GM13976 (cell line): Measurements from ENCODE around the gene RNF145.

Experiments
- DNase-seq: peaks from one replicate; pipeline ENCODE4 v3.0.0; 2012; ENCODE audit warnings: low spot score
- in situ Hi-C: fragments of 300-500 bp; cut with MboI; formaldehyde crosslinking; loops from one replicate; pipeline ENCODE4 v1.12.0; 2022; ENCODE audit warnings: low sequenced_read_pairs, mixed read lengths, inconsistent platforms; ENCODE audit not compliant: unreplicated experiment
- TF ChIP-seq, protein P1 (sequence below): IDR thresholded peaks from 2 replicates; pipeline ENCODE4 v1.5.1; 2012; ENCODE audit warnings: borderline replicate concordance, mild to moderate bottlenecking; ENCODE audit not compliant: insufficient read depth; ENCODE audit errors: extremely low read depth, missing control alignments, control extremely low read depth

The RNF145 gene

DNA sequence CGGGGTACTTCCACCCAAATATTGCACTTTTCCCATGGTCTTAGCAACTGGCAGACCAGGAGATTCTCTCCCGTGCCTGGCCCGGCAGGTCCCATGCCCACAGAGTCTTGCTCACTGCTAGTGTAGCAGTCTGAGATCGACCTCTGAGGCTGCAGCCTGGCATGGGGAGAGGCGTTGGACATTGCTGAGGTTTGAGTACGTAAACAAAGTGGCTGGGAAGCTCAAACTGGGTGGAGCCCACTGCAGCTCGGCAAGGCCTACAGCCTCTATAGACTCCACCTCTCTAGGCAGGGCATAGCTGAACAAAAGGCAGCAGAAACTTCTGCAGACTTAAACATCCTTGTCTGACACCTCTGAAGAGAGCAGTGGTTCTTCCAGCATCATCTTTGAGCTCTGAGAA, 69.6 kb downstream of the RNF145 start:
- TF ChIP-seq, protein P1, sequence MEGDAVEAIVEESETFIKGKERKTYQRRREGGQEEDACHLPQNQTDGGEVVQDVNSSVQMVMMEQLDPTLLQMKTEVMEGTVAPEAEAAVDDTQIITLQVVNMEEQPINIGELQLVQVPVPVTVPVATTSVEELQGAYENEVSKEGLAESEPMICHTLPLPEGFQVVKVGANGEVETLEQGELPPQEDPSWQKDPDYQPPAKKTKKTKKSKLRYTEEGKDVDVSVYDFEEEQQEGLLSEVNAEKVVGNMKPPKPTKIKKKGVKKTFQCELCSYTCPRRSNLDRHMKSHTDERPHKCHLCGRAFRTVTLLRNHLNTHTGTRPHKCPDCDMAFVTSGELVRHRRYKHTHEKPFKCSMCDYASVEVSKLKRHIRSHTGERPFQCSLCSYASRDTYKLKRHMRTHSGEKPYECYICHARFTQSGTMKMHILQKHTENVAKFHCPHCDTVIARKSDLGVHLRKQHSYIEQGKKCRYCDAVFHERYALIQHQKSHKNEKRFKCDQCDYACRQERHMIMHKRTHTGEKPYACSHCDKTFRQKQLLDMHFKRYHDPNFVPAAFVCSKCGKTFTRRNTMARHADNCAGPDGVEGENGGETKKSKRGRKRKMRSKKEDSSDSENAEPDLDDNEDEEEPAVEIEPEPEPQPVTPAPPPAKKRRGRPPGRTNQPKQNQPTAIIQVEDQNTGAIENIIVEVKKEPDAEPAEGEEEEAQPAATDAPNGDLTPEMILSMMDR: no peak
- DNase-seq: no peak
- in situ Hi-C loops: no loop called here

DNA sequence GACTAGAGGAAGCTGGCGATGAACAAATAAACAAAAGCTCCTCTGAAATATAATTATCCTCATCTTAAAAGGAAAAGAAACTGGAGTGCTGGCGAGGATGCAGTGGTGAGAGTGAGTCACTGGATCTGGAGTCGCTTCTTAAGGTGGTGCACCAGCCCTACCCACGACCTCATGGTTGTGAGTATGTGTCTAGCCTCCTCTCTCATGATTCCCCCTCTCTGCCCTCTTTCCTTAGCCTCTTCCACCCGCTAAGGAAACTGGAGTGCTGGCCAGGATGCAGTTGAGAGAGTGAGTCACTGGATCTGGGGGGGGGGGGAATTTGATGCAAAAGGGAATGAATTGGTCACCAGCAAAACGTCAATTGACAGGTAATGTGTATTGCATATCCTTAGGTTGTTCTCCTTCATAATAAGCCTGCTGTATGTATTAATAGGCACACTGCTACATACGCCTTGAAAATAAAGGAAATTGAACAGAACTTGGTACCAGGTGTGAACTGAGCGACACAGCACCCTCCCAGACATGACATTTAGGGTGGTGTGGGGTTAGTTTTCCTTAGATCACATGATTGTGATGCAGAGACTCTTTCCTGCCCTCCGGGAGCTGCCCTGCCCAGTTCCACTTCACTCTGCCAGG, 73.3 kb downstream of the RNF145 start:
- in situ Hi-C loops: no loop called here
- no peak for DNase-seq
- TF ChIP-seq, protein P1: no peak

DNA sequence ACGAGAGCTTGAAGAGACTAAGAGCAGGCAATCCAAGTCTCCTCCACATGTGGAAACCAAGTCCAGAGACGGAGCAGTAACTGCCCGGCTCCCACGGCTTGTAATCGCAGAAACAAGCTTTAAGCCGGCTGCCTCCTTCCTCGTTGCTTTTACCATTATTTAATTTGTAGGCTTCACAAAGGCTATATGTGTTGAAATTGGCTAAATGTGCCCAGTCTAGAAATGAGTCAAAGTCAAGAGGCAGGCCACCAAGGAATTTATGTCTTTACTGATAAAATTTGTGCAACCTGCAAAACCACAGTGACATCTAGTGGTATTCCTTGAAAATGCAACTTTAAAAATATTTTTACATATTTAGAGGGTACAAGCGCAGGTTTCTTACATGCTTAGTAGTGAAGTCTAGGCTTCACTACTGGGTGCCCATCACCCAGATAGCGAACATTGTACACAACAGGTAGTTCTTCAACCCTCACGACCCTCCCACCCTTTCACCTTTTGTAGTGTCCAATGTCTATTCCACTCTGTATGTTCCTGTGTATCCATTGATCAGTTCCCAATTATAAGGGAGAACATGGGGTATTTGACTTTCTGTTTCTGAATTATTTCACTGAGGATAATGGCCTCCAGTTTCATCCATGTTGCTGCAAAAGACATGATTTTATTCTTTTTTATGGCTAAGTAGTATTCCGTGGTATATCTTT, 76.2 kb downstream of the RNF145 start:
- peak; percentile 47 for DNase-seq
- in situ Hi-C loops: no loop called here
- TF ChIP-seq, protein P1: peak; percentile 43

DNA sequence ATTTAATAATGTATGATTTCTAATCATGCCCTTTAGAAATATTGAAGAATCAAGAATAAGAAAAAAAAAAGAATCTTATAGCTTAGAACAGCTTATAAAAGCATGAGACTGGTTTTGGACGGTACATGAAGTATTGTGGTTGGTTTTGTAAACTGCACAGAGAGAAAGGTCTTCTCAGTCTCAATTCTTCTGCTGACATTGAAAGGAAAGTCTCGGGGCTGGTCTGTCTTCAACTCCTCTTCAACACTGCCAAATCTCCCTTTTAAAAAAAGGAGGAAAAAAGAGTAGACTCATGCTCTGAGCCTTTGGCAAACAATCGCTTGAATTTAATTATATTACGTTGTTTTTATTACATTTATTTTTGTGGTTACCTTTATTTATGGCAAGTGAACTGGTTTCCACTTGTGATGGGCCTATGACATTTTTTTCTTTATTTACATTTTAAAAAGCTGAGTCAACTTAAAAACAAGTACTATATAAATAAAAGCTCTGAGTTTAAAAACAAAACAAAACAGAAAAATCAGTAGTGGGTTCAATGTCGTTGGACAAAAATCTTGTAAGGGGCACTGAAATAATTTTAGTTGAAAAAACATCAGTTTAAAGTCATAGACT, 76.8 kb downstream of the RNF145 start:
- in situ Hi-C loops: no loop called here
- DNase-seq: no peak
- TF ChIP-seq, protein P1: no peak

DNA sequence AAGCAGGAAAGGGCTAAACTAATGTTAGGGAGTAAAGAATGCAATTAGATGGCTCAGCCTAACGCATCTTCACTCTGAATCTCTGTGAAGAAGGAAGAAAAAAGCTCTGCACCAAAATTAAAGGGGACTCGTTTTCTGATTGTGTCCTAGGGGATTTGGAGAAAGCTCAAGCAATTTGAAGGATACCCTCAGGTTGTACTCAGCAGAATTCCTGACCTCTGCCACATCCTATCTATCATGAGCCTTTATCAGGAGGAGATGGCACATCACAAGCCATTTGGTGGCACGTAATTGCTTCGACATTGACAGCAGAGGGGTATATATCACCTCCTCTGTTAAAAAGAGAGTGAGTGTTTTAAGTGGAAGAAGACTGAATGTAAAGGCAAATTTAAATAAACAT, 77.4 kb downstream of the RNF145 start:
- DNase-seq: no peak
- in situ Hi-C loops: no loop called here
- TF ChIP-seq, protein P1: no peak

DNA sequence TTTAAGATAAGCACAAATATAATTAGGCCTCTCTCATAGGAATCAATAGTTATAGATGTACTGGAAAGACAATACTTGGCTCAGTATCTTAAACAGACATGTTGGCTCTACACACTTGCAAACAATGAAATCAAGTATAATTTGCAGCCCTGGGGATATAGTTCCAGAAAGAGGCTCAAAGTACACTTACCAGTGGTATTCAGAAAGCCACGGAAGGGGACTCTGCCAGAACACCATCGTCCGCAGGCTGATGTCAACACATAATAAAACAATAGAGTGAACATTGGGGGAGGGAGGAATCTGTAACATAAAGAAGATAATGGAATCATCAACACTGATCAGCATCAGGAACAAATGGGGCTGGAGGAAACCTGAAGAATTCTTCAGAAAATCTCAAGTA, 78.5 kb downstream of the RNF145 start:
- in situ Hi-C loops: no loop called here
- TF ChIP-seq, protein P1: no peak

More for the DNA sequence above, 78.5 kb downstream of the RNF145 start:
- DNase-seq: no peak
